ENCODE data around the gene WDHD1.
"Not testable (repeated sequence)": the region's sequence is repeated elsewhere in the genome, so short reads cannot be mapped to it uniquely, and the experiment has no call there.

WDHD1 gene, protein sequence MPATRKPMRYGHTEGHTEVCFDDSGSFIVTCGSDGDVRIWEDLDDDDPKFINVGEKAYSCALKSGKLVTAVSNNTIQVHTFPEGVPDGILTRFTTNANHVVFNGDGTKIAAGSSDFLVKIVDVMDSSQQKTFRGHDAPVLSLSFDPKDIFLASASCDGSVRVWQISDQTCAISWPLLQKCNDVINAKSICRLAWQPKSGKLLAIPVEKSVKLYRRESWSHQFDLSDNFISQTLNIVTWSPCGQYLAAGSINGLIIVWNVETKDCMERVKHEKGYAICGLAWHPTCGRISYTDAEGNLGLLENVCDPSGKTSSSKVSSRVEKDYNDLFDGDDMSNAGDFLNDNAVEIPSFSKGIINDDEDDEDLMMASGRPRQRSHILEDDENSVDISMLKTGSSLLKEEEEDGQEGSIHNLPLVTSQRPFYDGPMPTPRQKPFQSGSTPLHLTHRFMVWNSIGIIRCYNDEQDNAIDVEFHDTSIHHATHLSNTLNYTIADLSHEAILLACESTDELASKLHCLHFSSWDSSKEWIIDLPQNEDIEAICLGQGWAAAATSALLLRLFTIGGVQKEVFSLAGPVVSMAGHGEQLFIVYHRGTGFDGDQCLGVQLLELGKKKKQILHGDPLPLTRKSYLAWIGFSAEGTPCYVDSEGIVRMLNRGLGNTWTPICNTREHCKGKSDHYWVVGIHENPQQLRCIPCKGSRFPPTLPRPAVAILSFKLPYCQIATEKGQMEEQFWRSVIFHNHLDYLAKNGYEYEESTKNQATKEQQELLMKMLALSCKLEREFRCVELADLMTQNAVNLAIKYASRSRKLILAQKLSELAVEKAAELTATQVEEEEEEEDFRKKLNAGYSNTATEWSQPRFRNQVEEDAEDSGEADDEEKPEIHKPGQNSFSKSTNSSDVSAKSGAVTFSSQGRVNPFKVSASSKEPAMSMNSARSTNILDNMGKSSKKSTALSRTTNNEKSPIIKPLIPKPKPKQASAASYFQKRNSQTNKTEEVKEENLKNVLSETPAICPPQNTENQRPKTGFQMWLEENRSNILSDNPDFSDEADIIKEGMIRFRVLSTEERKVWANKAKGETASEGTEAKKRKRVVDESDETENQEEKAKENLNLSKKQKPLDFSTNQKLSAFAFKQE

DNA sequence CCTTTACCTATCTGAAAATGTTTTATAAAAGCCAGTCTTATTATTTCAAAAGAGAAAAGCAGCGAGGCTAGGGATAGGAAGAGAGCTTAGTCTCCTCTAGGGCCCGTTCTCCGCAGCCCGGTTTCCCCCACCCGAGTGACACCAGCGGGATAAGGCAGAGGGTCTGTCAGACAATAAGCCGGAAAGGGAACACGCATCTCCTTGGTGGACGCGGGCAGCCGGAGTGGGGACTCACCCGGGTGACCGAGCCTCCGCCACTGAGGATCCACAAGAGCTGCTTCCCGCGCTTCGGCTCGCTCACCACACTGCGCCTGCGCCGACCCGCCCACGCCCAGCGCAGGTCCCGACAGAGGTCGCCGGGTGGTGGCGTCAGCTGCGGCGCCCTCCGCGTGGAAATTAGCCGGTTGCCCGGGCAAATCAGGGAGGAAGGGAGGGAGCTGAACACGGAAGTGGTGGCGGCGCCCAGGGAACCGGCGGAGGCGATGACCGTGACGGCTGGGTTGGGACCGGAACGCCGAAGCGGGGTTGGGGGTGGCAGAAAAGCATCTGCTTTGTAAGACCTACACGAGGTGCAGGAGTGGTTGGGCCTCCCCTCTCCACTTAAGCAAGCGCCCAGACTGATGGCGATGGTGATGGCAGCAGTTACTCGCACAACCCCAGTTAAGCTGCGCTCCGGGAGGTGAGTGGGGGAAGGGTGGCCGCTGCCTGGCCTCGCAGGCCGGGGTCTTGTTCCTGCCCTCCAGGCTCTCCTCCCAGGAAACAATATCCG is at the start of gene WDHD1, which contains the start of gene SOCS4:
WDHD1 (minus strand) TSS at position 307 of the 769 bp plus-strand sequence. CDS start 312 bp downstream, outside the sequence.
SOCS4 (plus strand) TSS at position 444 of the 769 bp plus-strand sequence. CDS start 15,806 bp downstream, outside the sequence.
- no peaks in the 10 kb centered on the region for H3K27me3 ChIP-seq (ENCODE audit: control insufficient read depth in 1 of 2, insufficient read depth in 2 of 2, low read length in 2 of 2)
- peak within 1 kb of the TSS; percentile 80 to 87 for H3K9ac ChIP-seq (ENCODE audit: low read length in 2 of 2)
- H3K27ac ChIP-seq (ENCODE audit: low read length) = peak within 1 kb of the TSS; percentile 72
- no peaks in the 10 kb centered on the region for H3K9me3 ChIP-seq (ENCODE audit: control insufficient read depth in 2 of 2, low read length in 2 of 2)
- H3K36me3 ChIP-seq (ENCODE audit: control insufficient read depth in 2 of 2, insufficient read depth in 2 of 2, low read length in 2 of 2) = no peaks in the 10 kb centered on the region
- H3K4me3 ChIP-seq (ENCODE audit: low read length in 2 of 2) = peak within 1 kb of the TSS; percentile 90 to 92
- H3K4me1 ChIP-seq (ENCODE audit: control insufficient read depth, insufficient read depth, low read length) = peaks cover 12% of the 10 kb centered on the region

- H3K36me3 ChIP-seq (ENCODE audit: control insufficient read depth in 2 of 2, insufficient read depth in 2 of 2, low read length in 2 of 2) = no peaks in the 10 kb centered on the region
- H3K4me3 ChIP-seq (ENCODE audit: low read length in 2 of 2) = no peak overlapping the region
- no peak overlapping the region for H3K9ac ChIP-seq (ENCODE audit: low read length in 2 of 2)
- H3K27me3 ChIP-seq (ENCODE audit: control insufficient read depth in 1 of 2, insufficient read depth in 2 of 2, low read length in 2 of 2) = no peaks in the 10 kb centered on the region
- H3K9me3 ChIP-seq (ENCODE audit: control insufficient read depth in 2 of 2, low read length in 2 of 2) = no peaks in the 10 kb centered on the region
- H3K4me1 ChIP-seq (ENCODE audit: control insufficient read depth, insufficient read depth, low read length) = peaks cover 18% of the 10 kb centered on the region
- H3K27ac ChIP-seq (ENCODE audit: low read length) = no peak overlapping the region
Observed at GRCh38 chr14:55075628-55076175, 48.8 kb upstream of the WDHD1 start.

GRCh38 chr14:55074662-55075061 is 47.8 kb upstream of the WDHD1 start:
- H3K9ac ChIP-seq (ENCODE audit: low read length in 2 of 2) = peak overlapping the region in 1 of 2 donors; percentile 1
- no peak overlapping the region for H3K27ac ChIP-seq (ENCODE audit: low read length)
- H3K4me1 ChIP-seq (ENCODE audit: control insufficient read depth, insufficient read depth, low read length) = peaks cover 18% of the 10 kb centered on the region
- peak overlapping the region in 1 of 2 donors; percentile 17 for H3K4me3 ChIP-seq (ENCODE audit: low read length in 2 of 2)
- H3K9me3 ChIP-seq (ENCODE audit: control insufficient read depth in 2 of 2, low read length in 2 of 2) = no peaks in the 10 kb centered on the region
- no peaks in the 10 kb centered on the region for H3K27me3 ChIP-seq (ENCODE audit: control insufficient read depth in 1 of 2, insufficient read depth in 2 of 2, low read length in 2 of 2)
- H3K36me3 ChIP-seq (ENCODE audit: control insufficient read depth in 2 of 2, insufficient read depth in 2 of 2, low read length in 2 of 2) = no peaks in the 10 kb centered on the region

GRCh38 chr14:55073856-55074255 is 47.0 kb upstream of the WDHD1 start:
- Histone ChIP-seq H3K27me3 (ENCODE audit: control insufficient read depth in 1 of 2, insufficient read depth in 2 of 2, low read length in 2 of 2) (no peaks in the 10 kb centered on the region), H3K4me1 (ENCODE audit: control insufficient read depth, insufficient read depth, low read length) (peaks cover 18% of the 10 kb centered on the region), H3K9me3 (ENCODE audit: control insufficient read depth in 2 of 2, low read length in 2 of 2) (no peaks in the 10 kb centered on the region), H3K36me3 (ENCODE audit: control insufficient read depth in 2 of 2, insufficient read depth in 2 of 2, low read length in 2 of 2) (no peaks in the 10 kb centered on the region), H3K9ac (ENCODE audit: low read length in 2 of 2) (no peak overlapping the region), H3K27ac (ENCODE audit: low read length) (no peak overlapping the region), H3K4me3 (ENCODE audit: low read length in 2 of 2) (no peak overlapping the region)

DNA sequence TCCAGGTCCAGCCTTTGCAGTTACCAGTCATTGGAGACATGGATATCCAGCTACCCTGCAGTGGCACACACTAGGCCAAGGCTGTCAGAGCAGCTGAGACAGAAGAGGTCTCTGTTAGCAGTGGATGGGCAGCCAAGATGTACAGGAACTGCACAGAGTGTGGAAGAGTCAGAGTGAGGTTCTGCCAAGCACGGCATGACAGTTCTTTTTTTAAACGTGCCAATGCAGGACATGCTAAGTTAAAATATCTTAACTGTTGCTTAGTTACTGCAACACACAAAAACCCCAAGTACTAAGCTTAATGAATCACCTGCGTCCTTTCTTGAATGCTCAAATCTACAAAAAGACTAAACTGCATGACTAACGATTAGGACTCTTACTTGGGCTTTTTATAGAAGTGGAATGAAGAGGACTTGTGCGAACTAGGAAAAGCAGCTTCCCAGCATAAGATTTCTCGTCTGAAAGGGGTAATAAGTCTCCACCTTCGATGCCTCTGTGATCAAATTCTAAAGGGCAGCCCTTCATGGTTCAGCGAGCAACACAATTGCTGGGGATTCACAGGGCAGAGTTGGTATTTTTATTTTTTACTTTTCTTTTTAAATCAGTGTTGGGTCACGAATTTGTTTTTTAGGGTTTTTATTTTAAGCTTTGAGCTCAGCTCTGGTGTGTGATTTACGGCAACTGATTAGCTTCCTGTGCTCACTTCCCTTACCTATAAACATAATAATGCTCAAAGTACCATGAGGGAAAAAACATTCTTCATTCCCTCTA is 45.2 kb upstream of the WDHD1 start:
- peaks cover 3% of the 10 kb centered on the region in 2 donors for H3K36me3 ChIP-seq (ENCODE audit: control insufficient read depth in 2 of 2, insufficient read depth in 2 of 2, low read length in 2 of 2)
- peaks cover 18% of the 10 kb centered on the region for H3K4me1 ChIP-seq (ENCODE audit: control insufficient read depth, insufficient read depth, low read length)
- H3K27me3 ChIP-seq (ENCODE audit: control insufficient read depth in 1 of 2, insufficient read depth in 2 of 2, low read length in 2 of 2) = no peaks in the 10 kb centered on the region
- H3K4me3 ChIP-seq (ENCODE audit: low read length in 2 of 2) = peak overlapping the region in 1 of 2 donors; percentile 0
- peak overlapping the region in 1 of 2 donors; percentile 60 for H3K9ac ChIP-seq (ENCODE audit: low read length in 2 of 2)
- H3K27ac ChIP-seq (ENCODE audit: low read length) = peak overlapping the region; percentile 69
- no peaks in the 10 kb centered on the region for H3K9me3 ChIP-seq (ENCODE audit: control insufficient read depth in 2 of 2, low read length in 2 of 2)

- H3K27ac ChIP-seq (ENCODE audit: low read length) = no peak overlapping the region
- peaks cover 3% of the 10 kb centered on the region in 2 donors for H3K36me3 ChIP-seq (ENCODE audit: control insufficient read depth in 2 of 2, insufficient read depth in 2 of 2, low read length in 2 of 2)
- peaks cover 18% of the 10 kb centered on the region for H3K4me1 ChIP-seq (ENCODE audit: control insufficient read depth, insufficient read depth, low read length)
- no peak overlapping the region for H3K9ac ChIP-seq (ENCODE audit: low read length in 2 of 2)
- H3K9me3 ChIP-seq (ENCODE audit: control insufficient read depth in 2 of 2, low read length in 2 of 2) = no peaks in the 10 kb centered on the region
- H3K4me3 ChIP-seq (ENCODE audit: low read length in 2 of 2) = no peak overlapping the region
- H3K27me3 ChIP-seq (ENCODE audit: control insufficient read depth in 1 of 2, insufficient read depth in 2 of 2, low read length in 2 of 2) = no peaks in the 10 kb centered on the region
Observed at GRCh38 chr14:55070981-55071411, 44.1 kb upstream of the WDHD1 start.

GRCh38 chr14:55066223-55066622 is 39.3 kb upstream of the WDHD1 start:
- no peak overlapping the region for H3K9ac ChIP-seq (ENCODE audit: low read length in 2 of 2)
- peaks cover 10% of the 10 kb centered on the region for H3K4me1 ChIP-seq (ENCODE audit: control insufficient read depth, insufficient read depth, low read length)
- no peak overlapping the region for H3K4me3 ChIP-seq (ENCODE audit: low read length in 2 of 2)
- H3K27ac ChIP-seq (ENCODE audit: low read length) = no peak overlapping the region
- H3K36me3 ChIP-seq (ENCODE audit: control insufficient read depth in 2 of 2, insufficient read depth in 2 of 2, low read length in 2 of 2) = peaks cover 5 to 15% of the 10 kb centered on the region in 2 donors
- no peaks in the 10 kb centered on the region for H3K9me3 ChIP-seq (ENCODE audit: control insufficient read depth in 2 of 2, low read length in 2 of 2)
- H3K27me3 ChIP-seq (ENCODE audit: control insufficient read depth in 1 of 2, insufficient read depth in 2 of 2, low read length in 2 of 2) = no peaks in the 10 kb centered on the region

- H3K4me1 ChIP-seq (ENCODE audit: control insufficient read depth, insufficient read depth, low read length) = peaks cover 8% of the 10 kb centered on the region
- H3K36me3 ChIP-seq (ENCODE audit: control insufficient read depth in 2 of 2, insufficient read depth in 2 of 2, low read length in 2 of 2) = peaks cover 5 to 15% of the 10 kb centered on the region in 2 donors
- no peak overlapping the region for H3K9ac ChIP-seq (ENCODE audit: low read length in 2 of 2)
- no peaks in the 10 kb centered on the region for H3K27me3 ChIP-seq (ENCODE audit: control insufficient read depth in 1 of 2, insufficient read depth in 2 of 2, low read length in 2 of 2)
- no peaks in the 10 kb centered on the region for H3K9me3 ChIP-seq (ENCODE audit: control insufficient read depth in 2 of 2, low read length in 2 of 2)
- no peak overlapping the region for H3K4me3 ChIP-seq (ENCODE audit: low read length in 2 of 2)
- peak overlapping the region; percentile 20 for H3K27ac ChIP-seq (ENCODE audit: low read length)
Observed at GRCh38 chr14:55065411-55065810, 38.5 kb upstream of the WDHD1 start.

GRCh38 chr14:55064896-55065295 is 38.0 kb upstream of the WDHD1 start:
- H3K4me3 ChIP-seq (ENCODE audit: low read length in 2 of 2); H3K9me3 ChIP-seq (ENCODE audit: control insufficient read depth in 2 of 2, low read length in 2 of 2); H3K4me1 ChIP-seq (ENCODE audit: control insufficient read depth, insufficient read depth, low read length); H3K27me3 ChIP-seq (ENCODE audit: control insufficient read depth in 1 of 2, insufficient read depth in 2 of 2, low read length in 2 of 2); H3K9ac ChIP-seq (ENCODE audit: low read length in 2 of 2); H3K27ac ChIP-seq (ENCODE audit: low read length): not testable (repeated sequence)
- peaks cover 5 to 15% of the 10 kb centered on the region in 2 donors for H3K36me3 ChIP-seq (ENCODE audit: control insufficient read depth in 2 of 2, insufficient read depth in 2 of 2, low read length in 2 of 2)
